GM19468 (cell line): Measurements from ENCODE around the gene ERCC5.

Experiments
- ATAC-seq: cut with Tn5 transposase; IDR thresholded peaks from one replicate; pipeline ENCODE4 v1.9.1; 2021; ENCODE audit warnings: mild to moderate bottlenecking, moderate library complexity, moderate number of reproducible peaks; ENCODE audit not compliant: unreplicated experiment; ENCODE audit errors: extremely low read depth

ERCC5 gene

GRCh38 chr13:102913914-102914313 lies 68.1 kb downstream of the ERCC5 start:
- no peak for ATAC-seq

GRCh38 chr13:102914339-102914930 lies 68.6 kb downstream of the ERCC5 start:
- ATAC-seq, result no peak

GRCh38 chr13:102915393-102915930 lies 69.6 kb downstream of the ERCC5 start:
- no peak for ATAC-seq

GRCh38 chr13:102917019-102917418 lies 71.2 kb downstream of the ERCC5 start:
- ATAC-seq, result no peak

- ATAC-seq, result no peak
Observed at GRCh38 chr13:102922184-102922583, 76.4 kb downstream of the ERCC5 start.
